Endometrial microvascular endothelial cells (primary cell): ENCODE measurements around the gene SNAP25. TPM values are rescaled to one million over a fixed set of nuclear protein-coding genes. Genes with fewer than 3 reads are reported as not detected.

Experiments
- in situ Hi-C: cut with HindIII; loops from 2 replicates; pipeline ENCODE4 v1.10.0; 2017; ENCODE audit warnings: low sequenced_read_pairs, low pct_unique_long_range_greater_than_20kb; ENCODE audit errors: inconsistent ontology term
- total RNA-seq: library from RNA; depleted of rRNA; stranded (reverse); fragments of >200 nt; gene quantifications from one replicate; pipeline ENCODE4 v1.2.3, GENCODE V29; 2015; ENCODE audit errors: inconsistent ontology term

The SNAP25 gene
- total RNA-seq, 1 donor from 2014 or later, result 0.09 TPM

GRCh38 chr20:10209091-10209490 lies 9.5 kb upstream of the SNAP25 start:
- in situ Hi-C loops, result no loop called here

DNA sequence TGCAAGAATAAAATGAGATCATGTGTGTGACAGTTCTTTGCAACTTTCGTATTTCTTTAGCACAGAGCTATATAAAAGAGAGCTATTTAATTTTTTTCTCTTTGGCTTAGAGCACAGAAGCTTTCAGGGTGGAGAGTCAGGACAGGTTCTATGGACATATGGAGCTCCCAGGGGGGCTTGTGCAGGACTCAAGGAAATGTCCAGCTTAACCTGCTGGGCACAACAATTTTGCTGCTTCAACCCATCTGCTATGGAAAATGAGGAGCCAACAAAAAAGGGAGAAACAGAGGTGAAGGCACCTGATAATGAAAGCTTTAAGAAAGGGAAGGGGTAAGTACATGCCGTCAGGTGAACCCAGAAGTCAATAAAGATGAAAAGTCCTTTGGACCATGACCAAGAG lies 5.1 kb upstream of the SNAP25 start:
- in situ Hi-C loops, result no loop called here

GRCh38 chr20:10216146-10216791 lies 2.4 kb upstream of the SNAP25 start:
- in situ Hi-C loops, result no loop called here

- in situ Hi-C loops, result no loop called here
Observed at GRCh38 chr20:10217721-10218410, 764 bp upstream of the SNAP25 start.

GRCh38 chr20:10219452-10219791 lies 792 bp downstream of the SNAP25 start:
- in situ Hi-C loops, result no loop called here

DNA sequence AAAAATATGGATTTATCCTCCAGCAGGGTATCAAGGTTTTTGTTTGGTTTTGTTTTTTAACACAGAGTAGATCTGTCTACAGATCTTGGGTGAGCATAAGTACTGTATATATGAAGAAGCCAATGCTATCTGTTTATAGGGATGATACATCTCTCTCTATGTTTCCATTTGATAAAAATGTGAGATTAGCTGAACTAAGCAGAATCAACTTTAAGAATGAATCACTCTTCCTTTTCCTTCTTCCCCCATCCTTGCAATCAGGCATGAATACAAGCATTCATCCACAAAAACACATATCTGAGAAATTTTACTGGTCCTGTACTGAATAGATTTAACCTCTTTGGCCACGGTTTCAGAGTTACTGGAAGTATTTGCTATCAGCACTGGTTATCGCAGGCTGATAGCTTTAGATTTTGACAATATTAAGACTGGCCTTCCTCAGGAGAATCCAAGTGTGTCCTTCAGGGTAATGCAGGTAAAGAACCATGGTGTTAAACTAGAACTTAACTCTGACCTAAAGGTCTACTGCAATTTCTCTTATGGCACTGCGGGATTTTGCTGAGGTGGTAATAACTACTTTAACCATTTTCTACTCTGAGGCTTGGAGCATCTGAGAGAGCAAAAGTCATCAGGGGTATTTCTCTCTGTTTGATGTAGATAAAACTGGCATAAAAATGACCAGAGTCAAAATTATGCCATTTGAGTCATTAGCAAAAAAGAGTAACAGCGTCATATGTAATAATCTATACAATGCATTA lies 1.5 kb downstream of the SNAP25 start:
- in situ Hi-C loops, result no loop called here

GRCh38 chr20:10221021-10221420 lies 2.4 kb downstream of the SNAP25 start:
- in situ Hi-C loops, result no loop called here

- in situ Hi-C loops, result no loop called here
Observed at GRCh38 chr20:10225439-10226060, 6.9 kb downstream of the SNAP25 start.

DNA sequence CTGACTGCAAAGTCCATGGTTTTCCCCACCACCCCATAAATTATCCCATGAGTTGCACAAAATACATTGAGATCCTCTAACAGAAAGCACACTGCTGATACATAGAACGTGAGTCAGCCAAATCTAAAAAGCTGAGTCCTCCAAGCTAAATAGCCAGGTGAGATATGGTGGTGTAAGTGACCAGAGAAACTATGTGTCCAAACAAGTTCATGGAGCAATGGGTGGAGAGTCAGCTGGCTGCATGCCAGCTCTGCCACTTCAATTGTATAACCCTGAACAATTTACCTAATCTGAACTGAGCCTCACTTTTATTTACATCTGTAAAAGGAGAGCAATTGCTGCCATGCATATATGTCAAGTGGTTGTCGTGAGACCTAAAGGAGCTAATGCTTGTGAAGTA lies 9.7 kb downstream of the SNAP25 start:
- in situ Hi-C loops, result no loop called here

GRCh38 chr20:10231290-10231689 lies 12.7 kb downstream of the SNAP25 start:
- in situ Hi-C loops, result no loop called here

GRCh38 chr20:10236540-10237533 lies 18.2 kb downstream of the SNAP25 start:
- in situ Hi-C loops, result no loop called here

DNA sequence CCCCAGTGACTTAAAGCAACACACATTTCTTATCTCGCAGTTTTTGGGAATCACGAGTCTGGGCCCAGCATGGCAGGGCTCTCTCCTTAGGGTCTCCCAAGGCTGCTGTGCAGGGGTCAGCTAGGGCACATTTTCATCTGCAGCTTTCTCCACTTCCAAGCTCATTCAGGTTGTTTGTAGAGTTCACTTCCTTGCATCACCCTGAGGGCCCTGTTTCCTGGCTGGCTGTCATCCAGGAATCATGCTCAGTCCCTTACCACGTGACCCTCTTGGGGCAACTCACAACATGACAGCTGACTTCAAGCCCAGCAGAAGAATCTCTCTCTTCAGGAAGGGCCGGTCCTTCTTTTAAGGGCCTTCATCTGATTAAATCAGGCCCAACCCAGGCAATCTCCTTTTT lies 21.3 kb downstream of the SNAP25 start:
- in situ Hi-C loops, result no loop called here

DNA sequence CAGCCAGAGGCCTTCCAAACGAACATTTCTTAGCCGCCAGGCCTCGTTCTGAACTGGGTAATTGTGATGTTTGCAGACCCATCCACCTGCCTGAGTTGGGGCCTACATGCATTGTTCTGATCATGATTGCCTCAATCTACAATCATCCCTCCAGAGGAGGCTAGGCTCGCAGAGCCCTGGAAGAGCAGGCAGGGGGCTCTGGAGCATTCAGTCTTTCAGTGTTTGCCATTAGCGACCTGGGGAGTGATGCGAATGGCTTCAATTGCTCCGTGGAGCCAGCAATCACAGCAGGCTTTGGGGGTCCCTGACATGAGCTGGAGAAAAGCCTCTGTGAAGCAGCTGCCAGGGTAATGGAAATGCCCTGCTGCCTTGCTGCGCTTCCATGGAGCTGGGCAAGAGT lies 22.0 kb downstream of the SNAP25 start:
- in situ Hi-C loops, result no loop called here

GRCh38 chr20:10242166-10242565 lies 23.5 kb downstream of the SNAP25 start:
- in situ Hi-C loops, result no loop called here

- in situ Hi-C loops, result no loop called here
Observed at GRCh38 chr20:10247440-10247839, 28.8 kb downstream of the SNAP25 start.

DNA sequence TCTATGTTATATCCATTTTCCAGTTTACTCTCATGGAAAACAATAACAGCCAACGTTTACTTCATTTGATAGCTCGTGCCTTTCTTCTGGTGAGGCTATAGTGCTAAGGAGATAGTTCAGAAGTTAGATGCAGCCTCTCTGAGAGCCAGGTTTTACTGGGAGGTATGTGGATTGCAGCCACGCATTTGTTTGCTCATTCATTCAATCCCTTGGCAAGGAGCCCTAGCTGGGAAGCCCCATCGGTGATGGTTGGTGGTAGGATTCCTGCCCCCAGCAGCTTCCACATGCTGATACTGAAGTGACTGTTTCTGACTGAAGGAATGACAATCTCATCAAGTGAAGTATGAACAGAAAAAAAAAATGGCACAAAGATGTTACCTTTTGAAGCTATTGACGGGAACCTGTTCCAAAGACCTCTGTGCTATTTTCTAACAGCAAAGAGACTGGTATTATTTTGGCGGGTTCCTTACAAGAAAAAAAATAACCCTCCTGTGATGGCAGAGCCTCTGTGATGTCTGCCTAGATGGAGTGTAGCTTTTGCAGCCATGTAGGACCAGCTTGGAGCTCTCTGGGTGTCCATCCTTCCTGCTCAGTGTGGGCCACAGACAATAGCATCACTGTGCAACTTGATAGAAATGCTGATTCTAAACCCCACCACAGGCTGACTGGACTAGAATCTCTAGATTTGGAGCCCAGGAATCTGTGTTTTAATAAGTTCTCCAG lies 30.6 kb downstream of the SNAP25 start:
- in situ Hi-C loops, result no loop called here

DNA sequence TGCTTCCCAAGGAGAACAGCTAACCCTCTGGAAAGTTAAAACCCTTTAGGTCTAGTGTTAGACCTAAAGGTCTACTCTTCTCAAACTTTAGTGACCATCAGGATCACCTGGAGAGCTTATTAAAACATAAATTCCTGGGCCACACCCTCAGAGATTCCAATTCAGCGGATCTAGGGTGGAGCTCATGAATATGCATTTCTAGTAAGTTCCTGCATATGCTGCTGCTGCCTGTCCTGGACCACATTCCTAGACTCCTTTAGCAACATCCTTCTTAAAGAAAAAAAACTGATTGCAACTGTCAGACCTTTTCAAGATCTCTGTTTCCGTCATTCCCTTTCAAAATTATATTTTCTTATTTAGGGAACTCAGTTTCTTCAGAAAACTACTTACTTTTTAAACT lies 31.2 kb downstream of the SNAP25 start:
- in situ Hi-C loops, result no loop called here

GRCh38 chr20:10250902-10251301 lies 32.3 kb downstream of the SNAP25 start:
- in situ Hi-C loops, result no loop called here
